Raji (cell line): ENCODE measurements around the gene FMNL2.

Experiments
- POLR2A ChIP-seq: IDR thresholded peaks from 2 replicates; pipeline ENCODE4 v1.6.1; 2011; ENCODE audit warnings: low read depth, low read length, control low read depth; ENCODE audit not compliant: insufficient read depth

Gene FMNL2

DNA sequence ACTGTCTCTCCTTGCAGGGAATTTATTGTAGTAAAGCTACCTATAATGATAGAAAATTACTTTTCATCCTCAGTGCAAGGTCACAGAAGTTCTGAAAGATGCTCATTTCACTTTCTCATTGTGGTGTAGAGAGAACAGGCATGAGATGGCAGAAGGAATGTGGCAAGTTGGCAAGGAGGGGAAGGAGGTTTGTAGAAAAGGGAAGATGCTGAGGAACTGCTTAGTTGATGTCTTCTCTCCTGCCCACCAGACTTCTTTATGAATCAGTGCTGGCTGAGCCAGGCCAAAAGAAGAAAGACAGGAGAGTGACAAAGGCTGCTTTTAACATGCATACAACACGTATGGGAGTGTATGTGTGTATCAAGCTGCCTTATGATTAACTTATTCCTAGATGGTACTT lies 217.9 kb downstream of the FMNL2 start:
- no peak for TF ChIP-seq POLR2A

DNA sequence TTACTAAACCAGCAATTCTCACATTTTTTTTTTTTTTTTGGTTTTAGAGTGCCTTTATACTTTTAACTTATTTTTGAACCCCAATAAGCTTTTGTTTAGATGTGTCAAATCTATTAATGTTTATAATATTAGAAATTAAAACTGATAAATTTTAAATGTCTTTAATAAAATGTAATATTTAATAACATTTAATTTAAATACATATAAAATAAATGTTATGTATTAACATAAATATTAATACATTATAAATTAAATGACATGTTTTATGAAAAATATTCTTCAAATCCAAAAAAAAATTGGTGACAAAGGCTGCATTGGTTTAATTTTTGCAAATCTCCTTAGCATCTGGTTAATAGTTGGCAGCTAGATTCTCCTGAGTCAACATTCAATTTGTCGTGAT lies 218.5 kb downstream of the FMNL2 start:
- TF ChIP-seq POLR2A = no peak

DNA sequence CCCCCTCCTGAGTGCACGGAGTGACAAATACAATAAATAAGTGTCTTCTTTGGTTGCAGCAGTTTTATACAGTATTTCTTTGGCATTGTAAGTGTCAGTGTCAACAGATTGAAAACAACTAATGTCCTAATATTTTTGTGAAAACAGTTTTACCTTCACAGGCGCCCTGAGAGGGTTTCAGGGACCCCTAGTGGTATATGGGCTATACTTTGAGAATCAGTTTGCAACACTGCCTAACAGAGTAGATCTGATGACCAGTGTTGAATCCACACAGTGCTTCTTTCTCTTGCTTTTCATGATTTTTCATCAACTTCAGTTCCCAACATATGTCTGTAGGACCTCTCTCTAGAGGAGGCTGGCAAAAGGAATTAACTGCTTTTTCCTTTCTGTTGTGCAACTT lies 220.1 kb downstream of the FMNL2 start:
- no peak for TF ChIP-seq POLR2A

DNA sequence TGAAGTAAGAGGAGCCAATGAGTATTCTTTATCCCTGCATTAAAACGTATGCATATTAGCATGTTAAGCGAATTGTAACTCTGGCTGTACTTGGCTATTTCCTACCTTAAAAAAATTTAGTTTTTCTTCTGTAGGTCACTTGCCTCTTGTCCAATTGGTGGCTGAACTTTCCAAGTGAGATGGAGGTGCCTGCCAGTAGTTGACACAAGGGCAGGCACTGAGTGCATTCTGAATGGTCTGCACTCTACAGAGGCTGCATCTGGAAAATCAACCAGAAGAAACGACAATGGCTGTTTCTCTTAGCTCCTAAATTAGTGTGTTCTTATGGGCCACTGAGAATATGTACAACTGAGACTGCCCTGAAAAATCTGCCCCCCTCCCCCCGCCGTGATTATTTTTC lies 221.5 kb downstream of the FMNL2 start:
- TF ChIP-seq POLR2A = no peak

DNA sequence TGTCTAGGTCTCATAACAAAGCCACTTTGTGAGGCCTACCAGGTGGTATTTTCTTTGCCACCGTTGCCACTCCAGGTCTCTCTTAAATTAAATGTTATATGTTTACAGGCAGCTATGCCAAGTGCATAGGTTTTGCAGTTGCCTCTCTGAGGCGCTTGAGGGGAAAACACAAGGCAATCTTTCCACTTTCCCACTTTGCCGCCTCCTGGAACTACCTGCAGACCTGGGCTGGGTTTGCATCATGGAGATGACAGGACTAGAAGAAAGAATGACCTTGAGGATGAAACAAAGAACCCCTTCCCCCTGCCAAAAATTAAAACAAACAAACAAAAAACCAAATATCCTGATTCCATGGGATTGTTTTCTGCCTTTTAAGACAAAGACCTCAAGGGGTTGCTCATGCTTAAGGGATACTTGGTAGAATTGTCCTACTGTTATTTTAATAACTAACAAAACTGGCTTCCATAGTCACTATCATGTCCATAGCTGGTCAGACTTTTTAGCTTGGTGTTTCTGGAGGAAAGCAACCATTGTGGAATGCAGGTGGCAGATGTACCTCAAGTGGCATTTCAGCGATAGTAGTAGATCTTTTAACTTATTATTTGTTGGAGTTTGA lies 222.4 kb downstream of the FMNL2 start:
- no peak for TF ChIP-seq POLR2A

DNA sequence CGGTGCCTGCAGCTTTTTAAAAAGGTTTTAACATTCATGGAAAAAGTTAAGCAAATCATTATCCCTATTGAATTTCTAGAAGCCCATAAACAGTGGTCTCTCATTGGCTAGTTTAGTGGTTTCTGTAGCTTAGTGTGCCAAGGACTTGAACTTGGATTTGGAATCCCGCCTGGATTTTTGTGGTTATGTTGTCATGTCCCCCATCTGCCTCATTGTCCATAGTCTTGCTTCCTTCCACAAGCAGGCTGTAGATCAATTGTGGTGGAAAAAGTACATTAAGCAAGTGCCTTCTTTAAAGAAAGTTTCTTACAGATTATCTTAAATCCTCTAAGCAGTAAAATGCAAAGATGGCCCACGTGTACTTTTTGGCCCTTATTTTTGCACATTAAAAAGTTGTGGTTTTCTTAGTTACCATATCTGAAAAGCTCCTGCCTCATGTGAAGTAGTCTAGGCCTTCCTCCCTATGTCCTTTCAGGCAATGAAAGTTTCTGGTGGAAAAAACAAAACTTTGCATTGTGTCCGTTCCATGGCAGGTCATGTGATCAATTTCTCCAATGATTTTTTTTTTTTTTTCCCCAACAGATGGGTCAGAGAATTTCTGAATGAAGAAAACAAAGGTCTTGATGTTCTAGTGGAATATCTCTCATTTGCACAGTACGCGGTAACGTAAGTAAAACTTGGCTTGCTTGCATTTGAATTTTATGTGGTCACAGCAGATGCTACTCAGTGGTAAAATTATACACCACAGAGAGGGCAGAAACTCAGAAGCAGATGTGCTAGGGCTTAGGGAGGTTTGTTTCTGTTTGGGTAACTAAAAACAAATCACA lies 223.4 kb downstream of the FMNL2 start:
- no peak for TF ChIP-seq POLR2A

DNA sequence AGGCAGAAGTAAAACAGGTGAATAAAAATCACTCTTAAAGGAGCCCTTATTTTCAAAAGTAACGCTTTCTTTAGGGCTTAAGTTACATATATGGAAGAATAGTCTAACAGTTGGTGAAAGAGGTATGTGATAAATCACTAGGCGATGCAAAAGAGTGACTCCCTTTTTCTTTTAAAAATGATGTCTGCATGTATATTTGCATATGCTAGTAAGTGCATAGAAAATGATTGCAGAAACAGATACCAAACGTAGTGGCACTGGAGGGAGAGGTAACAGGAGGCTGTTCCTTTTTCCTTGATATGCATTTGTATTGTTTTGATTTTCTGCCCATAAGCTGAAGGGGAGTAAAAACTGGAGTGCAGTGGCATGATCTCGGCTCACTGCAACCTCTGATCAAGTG lies 224.0 kb downstream of the FMNL2 start:
- no peak for TF ChIP-seq POLR2A

DNA sequence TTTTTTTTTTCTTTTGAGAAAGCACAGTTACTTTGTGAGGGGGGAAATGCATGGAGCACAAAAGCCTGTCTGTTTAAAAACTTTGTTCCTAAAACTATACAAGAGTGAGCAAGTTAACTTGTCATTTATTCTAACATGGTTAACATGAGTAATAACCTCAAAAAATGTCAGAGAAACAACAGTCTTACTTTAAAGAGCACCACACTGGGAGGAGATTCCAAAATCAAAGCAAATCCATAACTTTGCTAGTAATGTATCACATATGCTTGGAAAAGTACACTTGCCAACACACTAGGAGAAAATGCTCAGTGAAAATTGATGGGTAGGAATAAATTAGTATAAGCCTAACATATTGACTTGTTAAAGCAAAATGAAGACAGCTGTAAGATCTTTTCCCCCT lies 225.2 kb downstream of the FMNL2 start:
- no peak for TF ChIP-seq POLR2A

DNA sequence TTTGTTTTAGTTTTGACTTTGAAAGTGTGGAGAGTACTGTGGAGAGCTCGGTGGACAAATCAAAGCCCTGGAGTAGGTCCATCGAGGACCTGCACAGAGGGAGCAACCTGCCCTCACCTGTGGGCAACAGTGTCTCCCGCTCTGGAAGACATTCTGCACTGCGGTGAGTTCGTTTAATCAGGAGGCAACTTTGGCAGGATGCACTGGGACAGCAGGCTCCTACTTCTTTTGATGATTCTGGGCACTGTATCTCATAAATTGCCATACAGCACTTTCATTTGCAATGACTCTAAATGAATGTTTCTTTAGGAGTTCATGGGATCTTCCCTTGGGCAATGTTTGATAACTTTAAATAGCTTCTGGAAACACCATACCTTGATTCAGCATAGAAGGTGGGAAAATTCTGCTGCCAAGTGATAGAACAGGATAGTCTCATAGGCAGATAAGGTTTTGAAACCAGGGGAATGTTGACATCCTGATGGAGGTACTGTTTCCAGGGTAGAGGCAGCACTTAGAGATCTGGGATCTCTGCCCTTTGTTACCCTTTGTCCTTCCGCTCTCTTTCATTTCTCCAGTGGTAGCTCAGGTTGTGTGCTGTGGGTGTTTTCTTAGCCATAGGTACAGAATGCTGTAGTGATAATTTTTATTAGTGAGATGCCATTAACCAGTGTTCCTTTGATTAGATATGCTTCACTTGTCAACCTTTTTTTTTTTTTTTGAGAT lies 226.1 kb downstream of the FMNL2 start:
- TF ChIP-seq POLR2A = no peak

DNA sequence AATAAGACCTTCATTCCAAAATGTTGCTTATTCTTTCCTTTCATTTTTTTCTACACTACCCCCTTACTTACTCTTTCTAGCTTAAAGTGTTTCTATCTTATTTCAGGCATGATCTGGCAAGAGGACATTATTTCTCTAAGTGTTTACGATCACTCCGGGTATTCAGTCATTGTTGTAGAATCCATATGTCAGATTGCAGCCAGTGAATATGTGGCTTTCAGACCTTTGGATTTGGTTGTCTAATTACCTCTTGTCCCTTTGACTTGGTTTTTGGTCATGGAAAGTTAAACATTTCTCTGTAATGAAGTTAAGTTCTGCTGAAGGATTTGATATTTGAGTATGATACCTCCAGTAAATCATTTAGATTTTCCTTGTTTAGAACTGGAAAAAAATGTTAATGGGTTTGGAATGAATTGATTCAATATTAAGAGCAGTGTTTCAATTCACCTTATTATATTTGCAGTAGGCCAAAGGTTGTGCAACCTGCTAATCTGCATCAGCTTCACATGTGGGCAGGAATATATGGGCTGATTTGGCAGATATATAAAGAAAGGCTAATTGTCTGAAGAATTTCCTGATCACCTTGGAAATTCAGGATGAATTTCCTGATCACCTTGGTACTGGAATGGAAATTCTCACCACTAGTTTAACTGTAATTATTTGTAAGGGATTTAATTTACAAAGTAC lies 227.4 kb downstream of the FMNL2 start:
- TF ChIP-seq POLR2A = no peak

DNA sequence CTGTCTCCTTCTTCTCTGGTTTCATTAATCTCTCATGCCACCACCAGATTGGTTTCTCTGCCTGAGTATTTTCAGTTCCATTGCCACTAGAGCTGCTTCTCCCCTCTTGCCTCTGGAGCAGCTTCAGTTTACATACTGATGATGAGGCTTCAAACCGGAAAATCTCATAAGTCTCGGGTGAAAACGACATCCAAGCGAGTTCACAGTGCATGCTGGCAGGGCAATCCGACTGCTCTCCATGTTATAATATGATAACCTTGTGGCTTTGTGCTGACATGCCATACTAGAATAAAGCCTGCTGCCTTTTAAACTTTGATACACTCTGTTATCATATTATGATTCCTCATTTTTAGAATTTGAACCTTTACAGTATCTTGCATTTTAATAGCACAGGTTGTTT lies 228.8 kb downstream of the FMNL2 start:
- no peak for TF ChIP-seq POLR2A

DNA sequence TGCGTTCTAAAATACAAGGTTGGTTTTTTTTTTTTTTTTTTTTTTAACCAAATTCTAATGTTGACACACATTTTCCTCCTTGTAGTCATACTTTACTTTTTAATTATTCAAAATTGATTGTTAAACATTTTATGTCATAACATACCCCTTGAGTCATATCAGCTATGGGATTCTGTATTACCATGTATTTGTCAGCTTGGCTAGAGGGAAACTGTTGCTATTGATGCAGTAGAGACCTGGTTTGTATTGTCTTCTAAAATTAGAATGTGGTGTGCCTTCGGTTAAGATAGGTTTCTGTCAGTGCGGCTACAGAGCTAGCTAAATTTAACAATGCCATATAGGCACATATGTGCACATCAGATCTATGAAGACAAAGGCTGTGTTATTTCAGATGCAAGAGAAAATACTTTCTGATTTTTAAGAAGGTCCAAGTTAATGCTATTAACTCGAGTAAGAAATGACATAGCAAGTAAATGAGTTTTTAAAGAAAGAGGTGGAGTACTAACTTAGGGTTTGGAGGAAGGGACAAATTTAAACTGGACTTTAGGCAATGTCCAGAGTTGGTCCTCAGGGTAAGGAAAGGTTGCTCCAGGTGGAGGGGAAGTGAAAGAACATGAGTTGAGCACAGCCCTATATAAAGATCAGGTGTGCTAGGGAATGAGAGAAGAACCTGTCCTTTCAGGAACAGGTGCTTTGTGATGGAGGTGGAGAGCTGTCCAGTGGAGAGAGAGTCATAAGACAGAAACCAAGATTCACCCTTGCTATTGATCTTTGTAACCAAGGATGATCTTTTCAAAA lies 230.0 kb downstream of the FMNL2 start:
- TF ChIP-seq POLR2A = no peak

DNA sequence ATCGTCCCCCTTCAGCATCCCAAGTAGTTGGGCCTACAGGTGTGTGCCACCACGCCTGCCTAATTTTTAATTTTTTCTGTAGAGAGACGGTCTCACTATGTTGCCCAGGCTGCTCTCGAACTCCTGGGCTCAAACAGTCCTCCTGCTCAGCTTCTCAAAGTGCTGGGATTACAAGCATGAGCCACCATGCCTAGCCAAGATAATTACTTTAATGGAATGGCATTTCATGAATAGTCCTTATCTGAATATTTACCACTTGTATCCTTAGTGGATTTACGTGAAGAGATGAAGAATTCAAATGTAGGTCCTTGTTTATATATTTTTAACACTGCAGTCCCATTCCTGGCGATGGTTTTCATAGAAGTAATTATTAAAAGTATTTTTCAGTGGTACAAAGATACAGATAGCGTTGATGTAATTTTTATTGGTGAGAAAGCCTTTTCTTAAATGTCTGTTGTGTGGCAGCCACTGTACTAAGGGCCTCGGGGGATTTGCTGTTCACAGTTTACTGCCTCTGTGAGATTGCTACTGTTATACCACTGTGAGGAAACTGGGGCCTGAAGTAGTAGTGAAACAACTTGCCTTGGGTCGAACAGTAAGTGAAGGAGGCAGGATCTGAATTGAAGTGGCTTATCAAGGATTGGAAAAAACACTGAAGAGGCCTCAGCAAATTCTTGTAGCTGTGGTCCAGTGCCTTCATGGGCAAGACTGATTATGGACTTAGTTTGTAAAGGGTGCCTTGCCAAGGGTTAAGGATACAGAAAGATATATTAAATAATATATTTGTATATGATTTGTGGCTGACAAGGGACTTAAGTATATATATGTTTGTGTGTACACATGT lies 231.1 kb downstream of the FMNL2 start:
- TF ChIP-seq POLR2A = no peak

DNA sequence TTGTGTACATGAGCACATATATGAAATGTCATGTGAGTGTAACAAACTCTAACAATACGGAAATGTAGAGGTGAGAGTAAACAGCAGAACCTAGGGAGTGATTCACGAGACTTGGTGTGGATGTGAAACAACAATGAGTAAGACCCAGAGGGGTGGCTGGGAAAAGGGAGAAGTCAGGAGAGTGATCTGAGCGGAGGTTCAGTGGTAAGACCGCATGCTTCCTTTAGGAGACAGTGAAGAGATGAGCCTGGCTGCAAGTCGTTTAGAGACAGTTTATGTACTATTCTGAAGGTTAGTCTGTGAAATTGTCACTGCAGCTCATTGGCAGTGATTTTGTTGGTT lies 231.7 kb downstream of the FMNL2 start:
- no peak for TF ChIP-seq POLR2A
